HepG2 (cell line): ENCODE data around the gene TAS1R3. TPM values are rescaled to one million over a fixed set of nuclear protein-coding genes. Genes with fewer than 3 reads are reported as not detected.

Experiments used
- AGO2 ChIP-seq: fragments of 200-400 bp; formaldehyde crosslinking; optimal IDR thresholded peaks from 2 replicates; pipeline ENCODE3; 2017; ENCODE audit warnings: mild to moderate bottlenecking, low read depth, low read length, moderate library complexity
- LRRFIP1 ChIP-seq: sonication (generic); formaldehyde crosslinking; conservative IDR thresholded peaks from 2 replicates; pipeline ENCODE4 v1.4.0; 2020; ENCODE audit warnings: missing genetic modification reagents
- PHB2 ChIP-seq: fragments of 450-650 bp; IDR thresholded peaks from 2 replicates; pipeline ENCODE4 v1.6.1; 2018; ENCODE audit not compliant: partially characterized antibody
- REL ChIP-seq: sonication (generic); formaldehyde crosslinking; conservative IDR thresholded peaks from 2 replicates; pipeline ENCODE4 v1.8.0; 2022; ENCODE audit warnings: mild to moderate bottlenecking, missing genetic modification reagents, moderate library complexity
- RFX1 ChIP-seq: fragments of 450-650 bp; IDR thresholded peaks from 2 replicates; pipeline ENCODE4 v1.6.1; 2017
- TFDP2 ChIP-seq: sonication (generic); formaldehyde crosslinking; IDR thresholded peaks from 2 replicates; pipeline ENCODE4 v1.4.0; 2020; ENCODE audit warnings: missing genetic modification reagents
- ZFP90 ChIP-seq: sonication (generic); formaldehyde crosslinking; IDR thresholded peaks from 2 replicates; pipeline ENCODE4 v1.8.0; 2022; ENCODE audit warnings: missing genetic modification reagents, mild to moderate bottlenecking, inconsistent platforms, borderline replicate concordance
- ZNF17 ChIP-seq: sonication (generic); formaldehyde crosslinking; IDR thresholded peaks from 2 replicates; pipeline ENCODE4 v1.5.0; 2020; ENCODE audit warnings: mild to moderate bottlenecking, missing genetic modification reagents
- ZNF256 ChIP-seq: sonication (generic); formaldehyde crosslinking; conservative IDR thresholded peaks from 2 replicates; pipeline ENCODE4 v1.4.0; 2020; ENCODE audit warnings: missing genetic modification reagents
- ZNF3 ChIP-seq: IDR thresholded peaks from 2 replicates; pipeline ENCODE4 v1.7.0; 2017; ENCODE audit warnings: inconsistent platforms
- ZNF446 ChIP-seq: sonication (generic); formaldehyde crosslinking; IDR thresholded peaks from 2 replicates; pipeline ENCODE4 v1.5.0; 2020; ENCODE audit warnings: mild to moderate bottlenecking, missing genetic modification reagents
- ZNF512B ChIP-seq: sonication (generic); formaldehyde crosslinking; IDR thresholded peaks from 2 replicates; pipeline ENCODE4 v1.5.1; 2020; ENCODE audit warnings: missing genetic modification reagents, mild to moderate bottlenecking, borderline replicate concordance
- ZNF557 ChIP-seq: sonication (generic); formaldehyde crosslinking; IDR thresholded peaks from 2 replicates; pipeline ENCODE4 v1.4.0; 2020; ENCODE audit warnings: missing genetic modification reagents
- ZNF678 ChIP-seq: sonication (generic); formaldehyde crosslinking; IDR thresholded peaks from 2 replicates; pipeline ENCODE4 v1.4.0; 2020; ENCODE audit warnings: mild to moderate bottlenecking, missing genetic modification reagents
- ZZZ3 ChIP-seq: sonication (generic); formaldehyde crosslinking; IDR thresholded peaks from 2 replicates; pipeline ENCODE4 v1.4.0; 2020; ENCODE audit warnings: missing genetic modification reagents, mild to moderate bottlenecking, borderline replicate concordance
- polyA plus RNA-seq, 8 experiments: library from polyadenylated mRNA; depleted of rRNA in 3 of 8; stranded (reverse) in 7 of 8; unstranded in 1 of 8; fragments of >200 nt; fragmentation: Illumina TruSeq in 4 of 8; extraction: Trizol in 4 of 8; gene quantifications; 2 replicates each; pipeline versions ENCODE4 v1.2.1 to v1.2.3, GENCODE V29; 2011 to 2016; ENCODE audit warnings: low read depth in 4 of 8, missing spikeins in 1 of 8, mixed read lengths in 1 of 8; ENCODE audit not compliant: insufficient read depth in 1 of 8
- total RNA-seq, 5 experiments: library from RNA; depleted of rRNA; stranded (reverse); fragments of >200 nt; fragmentation: Illumina TruSeq; extraction: Trizol; gene quantifications; 2 replicates each; pipeline ENCODE4 v1.2.3, GENCODE V29; 2016; ENCODE audit warnings: low read depth in 1 of 5
- TF ChIP-seq, protein P1 (sequence below): sonication (generic); formaldehyde crosslinking; conservative IDR thresholded peaks from 2 replicates; pipeline ENCODE4 v1.8.0; 2022; ENCODE audit warnings: low read depth, missing genetic modification reagents
- TF ChIP-seq, protein P2 (sequence below): sonication (generic); formaldehyde crosslinking; IDR thresholded peaks from 2 replicates; pipeline ENCODE4 v1.4.0; 2020; ENCODE audit warnings: low read depth, missing genetic modification reagents

TAS1R3 gene
- total and polyA plus RNA-seq, 2 of the 13 experiments (the other 11 are each of a cell fraction or from before 2014, with no cell fraction given) = 0.13 to 0.15 TPM

DNA sequence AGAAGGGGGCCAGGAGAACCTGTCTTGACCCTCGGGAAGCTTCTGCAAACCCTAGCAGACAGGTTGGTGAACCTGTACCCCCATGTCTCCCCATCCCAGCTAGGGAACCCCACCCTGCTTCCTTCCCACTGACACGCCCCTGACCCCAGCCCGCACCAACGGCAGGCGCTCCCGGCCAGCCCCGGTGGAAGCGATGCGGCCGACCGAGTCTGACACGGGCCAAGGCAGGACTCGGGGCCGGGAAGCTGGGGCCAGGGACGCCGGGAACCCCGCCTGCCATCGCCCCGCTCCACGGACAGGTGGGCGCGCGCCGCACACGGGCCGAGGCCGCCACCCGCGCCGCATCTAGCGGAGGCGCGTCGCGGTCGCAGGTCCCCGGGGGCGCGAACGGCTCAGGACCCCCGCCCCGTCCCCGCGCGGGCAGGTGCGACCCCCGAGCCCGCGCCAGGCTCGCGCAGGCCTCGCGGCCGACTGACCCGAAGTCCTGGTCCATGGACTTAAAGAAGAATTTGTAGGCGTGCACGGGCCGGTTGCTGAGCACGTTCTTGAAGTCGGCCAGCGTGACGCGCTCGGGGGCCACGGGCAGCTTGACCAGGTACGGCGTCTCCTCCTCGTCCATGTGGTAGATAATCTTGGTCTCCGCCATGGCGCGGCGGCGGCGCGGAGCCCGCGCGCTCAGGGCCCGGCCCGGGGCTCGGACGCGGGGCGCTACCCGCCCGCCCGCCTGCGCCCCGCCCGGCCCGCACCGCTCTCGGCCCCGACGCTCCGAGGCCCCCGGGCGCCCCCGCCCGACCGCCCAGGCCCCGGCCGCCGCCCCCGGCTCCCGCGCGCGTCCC, 17.6 kb downstream of the TAS1R3 start (continued):
- TF ChIP-seq, protein P1, sequence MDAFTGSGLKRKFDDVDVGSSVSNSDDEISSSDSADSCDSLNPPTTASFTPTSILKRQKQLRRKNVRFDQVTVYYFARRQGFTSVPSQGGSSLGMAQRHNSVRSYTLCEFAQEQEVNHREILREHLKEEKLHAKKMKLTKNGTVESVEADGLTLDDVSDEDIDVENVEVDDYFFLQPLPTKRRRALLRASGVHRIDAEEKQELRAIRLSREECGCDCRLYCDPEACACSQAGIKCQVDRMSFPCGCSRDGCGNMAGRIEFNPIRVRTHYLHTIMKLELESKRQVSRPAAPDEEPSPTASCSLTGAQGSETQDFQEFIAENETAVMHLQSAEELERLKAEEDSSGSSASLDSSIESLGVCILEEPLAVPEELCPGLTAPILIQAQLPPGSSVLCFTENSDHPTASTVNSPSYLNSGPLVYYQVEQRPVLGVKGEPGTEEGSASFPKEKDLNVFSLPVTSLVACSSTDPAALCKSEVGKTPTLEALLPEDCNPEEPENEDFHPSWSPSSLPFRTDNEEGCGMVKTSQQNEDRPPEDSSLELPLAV = no peak
- TF ChIP-seq, protein P2, sequence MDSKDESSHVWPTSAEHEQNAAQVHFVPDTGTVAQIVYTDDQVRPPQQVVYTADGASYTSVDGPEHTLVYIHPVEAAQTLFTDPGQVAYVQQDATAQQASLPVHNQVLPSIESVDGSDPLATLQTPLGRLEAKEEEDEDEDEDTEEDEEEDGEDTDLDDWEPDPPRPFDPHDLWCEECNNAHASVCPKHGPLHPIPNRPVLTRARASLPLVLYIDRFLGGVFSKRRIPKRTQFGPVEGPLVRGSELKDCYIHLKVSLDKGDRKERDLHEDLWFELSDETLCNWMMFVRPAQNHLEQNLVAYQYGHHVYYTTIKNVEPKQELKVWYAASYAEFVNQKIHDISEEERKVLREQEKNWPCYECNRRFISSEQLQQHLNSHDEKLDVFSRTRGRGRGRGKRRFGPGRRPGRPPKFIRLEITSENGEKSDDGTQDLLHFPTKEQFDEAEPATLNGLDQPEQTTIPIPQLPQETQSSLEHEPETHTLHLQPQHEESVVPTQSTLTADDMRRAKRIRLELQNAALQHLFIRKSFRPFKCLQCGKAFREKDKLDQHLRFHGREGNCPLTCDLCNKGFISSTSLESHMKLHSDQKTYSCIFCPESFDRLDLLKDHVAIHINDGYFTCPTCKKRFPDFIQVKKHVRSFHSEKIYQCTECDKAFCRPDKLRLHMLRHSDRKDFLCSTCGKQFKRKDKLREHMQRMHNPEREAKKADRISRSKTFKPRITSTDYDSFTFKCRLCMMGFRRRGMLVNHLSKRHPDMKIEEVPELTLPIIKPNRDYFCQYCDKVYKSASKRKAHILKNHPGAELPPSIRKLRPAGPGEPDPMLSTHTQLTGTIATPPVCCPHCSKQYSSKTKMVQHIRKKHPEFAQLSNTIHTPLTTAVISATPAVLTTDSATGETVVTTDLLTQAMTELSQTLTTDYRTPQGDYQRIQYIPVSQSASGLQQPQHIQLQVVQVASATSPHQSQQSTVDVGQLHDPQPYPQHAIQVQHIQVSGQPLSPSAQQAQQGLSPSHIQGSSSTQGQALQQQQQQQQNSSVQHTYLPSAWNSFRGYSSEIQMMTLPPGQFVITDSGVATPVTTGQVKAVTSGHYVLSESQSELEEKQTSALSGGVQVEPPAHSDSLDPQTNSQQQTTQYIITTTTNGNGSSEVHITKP (CRISPR knock-in tag) = no peak
- TF ChIP-seq AGO2 (peak; percentile 30), ZZZ3 (no peak), ZNF512B (CRISPR knock-in tag) (no peak), ZNF17 (CRISPR knock-in tag) (no peak), ZNF678 (CRISPR knock-in tag) (no peak), LRRFIP1 (CRISPR knock-in tag) (no peak), PHB2 (no peak), TFDP2 (CRISPR knock-in tag) (no peak), ZFP90 (CRISPR knock-in tag) (no peak), ZNF3 (CRISPR knock-in tag) (no peak), ZNF557 (no peak), RFX1 (no peak), ZNF446 (CRISPR knock-in tag) (no peak), REL (CRISPR knock-in tag) (no peak), ZNF256 (CRISPR knock-in tag) (no peak)
